Colonic mucosa (tissue), 4 donors: ENCODE measurements around the gene VAMP5. TPM values are rescaled to one million over a fixed set of nuclear protein-coding genes. Genes with fewer than 3 reads are reported as not detected.
"Not testable (repeated sequence)": the region's sequence is repeated elsewhere in the genome, so short reads cannot be mapped to it uniquely, and the experiment has no call there.

Experiments used
- DNase-seq: peaks from one replicate; pipeline ENCODE4 v3.0.0-alpha.2; 2020
- H3K27ac ChIP-seq: fragments of 200-600 bp; one replicate; pipeline ENCODE4 v1.8.0; 2021
- H3K27me3 ChIP-seq: fragments of 200-600 bp; one replicate; pipeline ENCODE4 v1.8.0; 2021
- H3K36me3 ChIP-seq: fragments of 200-600 bp; one replicate; pipeline ENCODE4 v1.8.0; 2021
- H3K4me1 ChIP-seq: fragments of 200-600 bp; one replicate; pipeline ENCODE4 v1.8.0; 2021; ENCODE audit warnings: mild to moderate bottlenecking
- H3K4me3 ChIP-seq: fragments of 200-600 bp; one replicate; pipeline ENCODE4 v1.8.0; 2021
- H3K9ac ChIP-seq, 2 donors: one replicate each; pipeline ENCODE4 v1.7.0; 2013; ENCODE audit warnings: control low read depth in 2 of 2, low read depth in 2 of 2, low read length in 2 of 2
- H3K9me3 ChIP-seq: fragments of 200-600 bp; one replicate; pipeline ENCODE4 v1.8.0; 2021
- intact Hi-C: fragments of 100-400 bp; cut with DNase I; formaldehyde crosslinking; loops from one replicate; pipeline ENCODE4 v1.14.1; 2022
- total RNA-seq, 2 donors: library from RNA; stranded (reverse); fragmentation: NEBNext Ultra II Directional in 1 of 2; extraction: Animal tissue kit (Norgen Biotek cat#: 25700) in 1 of 2; gene quantifications; one replicate each; pipeline ENCODE4 v1.2.1, GENCODE V29; 2021
- TF ChIP-seq, protein P1 (sequence below): fragments of 200-600 bp; IDR thresholded peaks from one replicate; pipeline ENCODE4 v1.8.0; 2022; ENCODE audit warnings: antibody characterized with exemption, mild to moderate bottlenecking
- donor health status: healthy.
- donor health status: DM: no; HTN: no; CAD: no.
- donor health status: DM: no; HTN: no; CAD: no.

The VAMP5 gene
- total RNA-seq, 2 donors from 2014 or later = 14.0 to 16.9 TPM

DNA sequence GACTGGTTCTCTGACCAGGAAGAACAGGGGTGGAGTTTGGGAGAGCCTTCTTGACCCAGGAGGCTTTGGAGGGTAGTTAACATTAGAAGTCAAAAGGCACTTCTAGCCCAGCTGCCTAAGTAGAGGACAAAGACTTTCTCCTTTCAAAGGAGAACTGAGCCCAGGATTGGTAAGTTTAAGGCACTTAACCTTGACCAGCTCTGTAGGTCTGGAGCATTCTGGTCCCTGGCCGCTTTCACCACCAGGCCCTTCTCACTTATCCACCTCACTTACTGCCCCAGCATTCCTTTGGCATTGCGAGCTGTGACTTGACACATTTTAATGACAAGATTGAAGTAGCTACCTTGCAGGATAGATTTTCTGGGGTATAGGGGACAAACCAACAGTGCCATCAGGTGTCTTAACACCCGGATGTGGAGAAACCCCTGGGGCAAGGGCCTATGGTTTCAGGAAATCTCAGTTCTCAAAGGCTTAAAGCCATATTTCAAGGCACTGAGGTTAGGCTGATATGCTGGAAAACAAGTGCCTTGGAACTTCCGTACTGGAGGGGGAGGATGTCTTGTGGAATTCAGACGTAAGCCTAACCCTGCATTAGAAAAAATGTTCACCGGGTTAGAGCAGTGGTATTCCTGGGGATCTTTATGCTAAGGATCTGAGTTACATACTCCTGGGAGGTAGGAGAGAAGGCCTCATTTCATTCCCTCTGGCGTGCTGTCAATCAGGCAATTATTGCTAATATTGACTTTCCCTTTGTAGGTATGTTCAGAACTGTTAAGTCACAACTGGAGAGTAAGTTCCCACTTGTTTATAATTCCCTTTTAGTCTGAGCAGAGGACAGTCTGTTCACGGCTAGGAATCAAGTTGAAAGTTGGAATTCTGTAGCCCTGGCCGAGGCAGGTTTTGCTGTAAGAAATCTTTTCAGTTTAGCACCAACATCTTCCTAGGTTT is 23.3 kb downstream of the VAMP5 start:
- Histone ChIP-seq H3K9ac (no peak overlapping the region), H3K4me1 (peaks cover 7% of the 10 kb centered on the region), H3K27me3 (no peaks in the 10 kb centered on the region), H3K9me3 (no peaks in the 10 kb centered on the region), H3K27ac (no peak overlapping the region), H3K4me3 (no peak overlapping the region), H3K36me3 (no peaks in the 10 kb centered on the region)
- intact Hi-C loops = no loop called here
- TF ChIP-seq, protein P1, sequence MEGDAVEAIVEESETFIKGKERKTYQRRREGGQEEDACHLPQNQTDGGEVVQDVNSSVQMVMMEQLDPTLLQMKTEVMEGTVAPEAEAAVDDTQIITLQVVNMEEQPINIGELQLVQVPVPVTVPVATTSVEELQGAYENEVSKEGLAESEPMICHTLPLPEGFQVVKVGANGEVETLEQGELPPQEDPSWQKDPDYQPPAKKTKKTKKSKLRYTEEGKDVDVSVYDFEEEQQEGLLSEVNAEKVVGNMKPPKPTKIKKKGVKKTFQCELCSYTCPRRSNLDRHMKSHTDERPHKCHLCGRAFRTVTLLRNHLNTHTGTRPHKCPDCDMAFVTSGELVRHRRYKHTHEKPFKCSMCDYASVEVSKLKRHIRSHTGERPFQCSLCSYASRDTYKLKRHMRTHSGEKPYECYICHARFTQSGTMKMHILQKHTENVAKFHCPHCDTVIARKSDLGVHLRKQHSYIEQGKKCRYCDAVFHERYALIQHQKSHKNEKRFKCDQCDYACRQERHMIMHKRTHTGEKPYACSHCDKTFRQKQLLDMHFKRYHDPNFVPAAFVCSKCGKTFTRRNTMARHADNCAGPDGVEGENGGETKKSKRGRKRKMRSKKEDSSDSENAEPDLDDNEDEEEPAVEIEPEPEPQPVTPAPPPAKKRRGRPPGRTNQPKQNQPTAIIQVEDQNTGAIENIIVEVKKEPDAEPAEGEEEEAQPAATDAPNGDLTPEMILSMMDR = no peak
- no peak for DNase-seq

DNA sequence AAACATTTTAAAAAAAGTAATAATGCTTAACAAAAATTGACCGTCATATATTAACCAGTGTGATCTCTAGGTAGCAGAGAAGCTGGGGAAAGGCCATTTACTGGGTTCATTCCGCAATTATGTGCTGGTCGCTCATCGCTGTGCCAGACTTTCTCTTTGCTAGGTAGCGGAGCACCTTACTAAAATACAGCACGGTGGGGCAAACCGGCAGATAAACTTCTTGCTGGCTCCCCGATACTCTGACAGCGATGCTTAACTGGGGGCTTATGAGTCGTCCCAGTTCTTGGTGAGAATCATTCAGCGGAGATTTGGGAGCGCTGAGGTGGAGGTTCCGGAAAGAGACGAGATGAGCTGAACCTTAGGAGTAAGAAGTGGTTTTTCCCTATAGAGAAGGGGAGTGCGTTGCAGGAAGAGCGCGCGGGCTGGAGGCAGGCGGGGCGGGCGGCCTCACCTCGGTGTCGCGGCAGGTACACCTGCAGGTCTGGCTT is 27.0 kb downstream of the VAMP5 start:
- intact Hi-C loops = no loop called here
- H3K4me3 ChIP-seq = peak overlapping the region; percentile 81
- H3K27ac ChIP-seq = peak overlapping the region; percentile 77
- peaks cover 3% of the 10 kb centered on the region for H3K4me1 ChIP-seq
- H3K9ac ChIP-seq = peak overlapping the region; percentile 88 to 93
- H3K9me3 ChIP-seq = no peaks in the 10 kb centered on the region
- no peaks in the 10 kb centered on the region for H3K36me3 ChIP-seq
- H3K27me3 ChIP-seq = no peaks in the 10 kb centered on the region
- TF ChIP-seq, protein P1 = no peak
- no peak for DNase-seq

DNA sequence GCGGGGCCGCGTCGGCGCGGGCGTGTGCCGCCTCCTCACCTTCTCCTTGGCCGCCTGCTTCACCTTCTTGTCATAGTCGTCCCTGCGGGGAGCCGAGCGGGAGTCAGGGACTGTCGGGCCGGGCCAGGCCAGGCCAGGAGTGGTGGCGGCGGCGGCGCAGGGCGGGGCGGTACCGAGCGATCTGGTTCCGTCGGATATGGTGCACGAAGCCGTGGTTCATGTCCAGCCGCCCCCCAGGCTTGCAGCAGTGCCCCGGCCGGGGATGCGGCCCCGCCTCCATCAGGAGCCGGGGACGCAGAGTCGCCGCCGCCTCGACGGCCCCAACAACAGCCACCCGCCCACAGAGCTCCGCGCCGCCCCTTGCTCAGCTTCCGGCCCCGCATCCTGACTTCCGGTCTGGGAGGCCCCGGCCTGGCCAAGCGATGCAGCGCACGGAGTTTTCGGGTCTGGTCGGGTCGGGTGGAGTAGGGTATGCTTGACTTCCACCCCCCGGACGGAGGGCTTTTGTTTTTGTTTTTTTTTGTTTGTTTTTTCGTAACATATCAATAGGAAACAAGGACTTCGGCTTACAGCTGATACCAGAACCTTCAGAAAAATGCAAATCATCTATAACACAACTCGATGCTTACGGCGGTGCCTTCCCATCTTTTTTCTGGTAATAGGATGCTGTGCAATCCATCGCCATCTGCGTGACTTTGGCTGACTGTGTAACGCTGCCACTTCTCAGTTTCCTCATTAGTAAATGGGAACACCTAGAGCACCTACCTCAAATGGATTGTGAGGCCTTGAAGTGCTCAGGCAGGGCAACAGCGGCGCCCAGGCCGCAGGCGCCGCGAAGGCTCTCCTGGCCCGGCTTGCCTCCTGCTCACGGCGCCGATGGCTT is 27.7 kb downstream of the VAMP5 start, which contains the start of gene C2orf68:
TSS of gene C2orf68 (minus strand) at position 362 of the 883 bp plus-strand sequence. CDS start at position 280, 82 bp downstream.
- Histone ChIP-seq H3K4me1 (peaks cover 5% of the 10 kb centered on the region), H3K36me3 (no peaks in the 10 kb centered on the region), H3K9ac (peak within 1 kb of the TSS; percentile 88 to 93), H3K9me3 (no peaks in the 10 kb centered on the region), H3K27ac (peak within 1 kb of the TSS; percentile 77), H3K27me3 (no peaks in the 10 kb centered on the region), H3K4me3 (peak within 1 kb of the TSS; percentile 81)
- DNase-seq = peak; percentile 95
- intact Hi-C loops = no loop called here
- TF ChIP-seq, protein P1 = no peak

DNA sequence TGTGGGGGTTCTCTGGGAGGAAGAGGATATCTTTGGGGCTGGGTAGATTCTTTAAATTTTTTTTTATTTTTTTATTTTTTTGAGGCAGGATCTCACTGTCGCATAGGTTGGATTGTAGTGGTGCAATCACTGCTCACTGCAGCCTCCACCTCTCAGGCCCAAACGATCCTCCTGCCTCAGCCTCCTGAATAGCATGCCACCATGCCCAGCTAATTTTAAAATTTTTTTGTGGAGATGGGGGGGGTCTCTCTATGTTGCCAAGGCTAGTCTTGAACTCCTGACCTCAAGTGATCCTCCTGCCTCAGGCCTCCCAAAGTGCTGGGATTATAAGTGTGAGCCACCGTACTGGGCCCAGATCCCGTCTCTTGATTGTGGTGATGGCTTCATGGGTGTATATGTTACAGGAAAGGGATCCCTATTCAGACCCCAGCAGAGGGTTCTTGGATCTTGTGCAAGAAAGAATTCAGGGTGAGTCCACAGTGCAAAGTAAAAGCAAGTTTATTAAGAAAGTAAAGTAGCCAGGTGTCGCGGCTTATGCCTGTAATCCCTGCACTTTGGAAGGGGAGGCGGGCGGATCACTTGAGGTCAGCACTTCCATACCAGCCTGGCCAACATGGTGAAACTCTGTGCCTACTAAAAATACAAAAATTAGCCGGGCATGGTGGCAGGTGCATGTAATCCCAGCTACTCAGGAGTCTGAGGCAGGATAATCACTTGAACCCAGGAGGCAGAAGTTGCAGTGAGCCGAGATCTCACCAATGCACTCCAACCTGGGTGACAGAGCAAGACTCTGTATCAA is 29.7 kb downstream of the VAMP5 start:
- H3K9me3 ChIP-seq = no peaks in the 10 kb centered on the region
- no peak for DNase-seq
- H3K27ac ChIP-seq = no peak overlapping the region
- peaks cover 13% of the 10 kb centered on the region for H3K4me1 ChIP-seq
- no peaks in the 10 kb centered on the region for H3K36me3 ChIP-seq
- H3K9ac ChIP-seq = no peak overlapping the region
- H3K4me3 ChIP-seq = no peak overlapping the region
- H3K27me3 ChIP-seq = no peaks in the 10 kb centered on the region
- TF ChIP-seq, protein P1 = no peak
- intact Hi-C loops = no loop called here

DNA sequence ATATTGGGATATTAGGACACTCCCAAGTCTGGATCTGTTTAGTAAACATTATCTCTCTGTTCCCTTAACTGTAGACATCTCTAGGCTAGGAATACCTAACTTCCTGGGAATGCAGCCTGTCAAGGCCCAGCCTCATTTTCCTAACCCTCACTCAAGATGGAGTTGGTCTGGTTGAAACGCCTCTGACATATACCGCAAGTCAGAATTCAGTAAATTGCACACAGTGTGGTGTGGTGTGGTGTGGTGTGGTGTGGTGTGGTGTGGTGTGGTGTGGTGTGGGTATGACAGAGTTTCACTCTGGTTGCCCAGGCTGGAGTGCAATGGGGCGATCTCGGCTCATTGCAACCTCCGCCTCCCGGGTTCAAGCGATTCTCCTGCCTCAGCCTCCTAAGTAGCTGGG is 30.5 kb downstream of the VAMP5 start:
- not testable (repeated sequence) for DNase-seq

More for the DNA sequence above, 30.5 kb downstream of the VAMP5 start:
- H3K4me3 ChIP-seq, intact Hi-C loops, H3K9me3 ChIP-seq, H3K27me3 ChIP-seq, H3K36me3 ChIP-seq, H3K9ac ChIP-seq, H3K27ac ChIP-seq: not testable (repeated sequence)
- peaks cover 13% of the 10 kb centered on the region for H3K4me1 ChIP-seq
